Measurements from ENCODE around the gene FDXR.
A peak's percentile ranks its signal among the peaks of the same experiment; 100 is the strongest.

GRCh38 chr17:74864866-74865395, 7.9 kb downstream of the FDXR start:
- TF ChIP-seq, protein P1, sequence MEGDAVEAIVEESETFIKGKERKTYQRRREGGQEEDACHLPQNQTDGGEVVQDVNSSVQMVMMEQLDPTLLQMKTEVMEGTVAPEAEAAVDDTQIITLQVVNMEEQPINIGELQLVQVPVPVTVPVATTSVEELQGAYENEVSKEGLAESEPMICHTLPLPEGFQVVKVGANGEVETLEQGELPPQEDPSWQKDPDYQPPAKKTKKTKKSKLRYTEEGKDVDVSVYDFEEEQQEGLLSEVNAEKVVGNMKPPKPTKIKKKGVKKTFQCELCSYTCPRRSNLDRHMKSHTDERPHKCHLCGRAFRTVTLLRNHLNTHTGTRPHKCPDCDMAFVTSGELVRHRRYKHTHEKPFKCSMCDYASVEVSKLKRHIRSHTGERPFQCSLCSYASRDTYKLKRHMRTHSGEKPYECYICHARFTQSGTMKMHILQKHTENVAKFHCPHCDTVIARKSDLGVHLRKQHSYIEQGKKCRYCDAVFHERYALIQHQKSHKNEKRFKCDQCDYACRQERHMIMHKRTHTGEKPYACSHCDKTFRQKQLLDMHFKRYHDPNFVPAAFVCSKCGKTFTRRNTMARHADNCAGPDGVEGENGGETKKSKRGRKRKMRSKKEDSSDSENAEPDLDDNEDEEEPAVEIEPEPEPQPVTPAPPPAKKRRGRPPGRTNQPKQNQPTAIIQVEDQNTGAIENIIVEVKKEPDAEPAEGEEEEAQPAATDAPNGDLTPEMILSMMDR (IDR thresholded peaks at IDR 0.05 in 4 of 5, conservative IDR thresholded peaks at IDR 0.05 in 1 of 5) = peak; percentile 90 to 96 (median 93)
- no peak for TF ChIP-seq POLR2A (IDR thresholded peaks at IDR 0.05)

Data from gastrocnemius medialis (tissue), 4 donors.